DND-41 (cell line): ENCODE results near the gene SHTN1.

Experiments used
- ATAC-seq: fragments of 200-7000 bp; cut with Tn5 transposase; 3 replicates; pipeline ENCODE4 v1.9.1; 2021; ENCODE audit warnings: low read depth; ENCODE audit not compliant: insufficient read depth
- DNase-seq: peaks from one replicate; pipeline ENCODE4 v3.0.0-alpha.2; 2020
- H2AFZ ChIP-seq: 2 replicates; pipeline ENCODE4 v1.6.0; 2012; ENCODE audit warnings: low read depth, low read length
- H3K27ac ChIP-seq: 2 replicates; pipeline ENCODE4 v1.5.1; 2012; ENCODE audit warnings: low read length, inconsistent platforms
- H3K27me3 ChIP-seq: fragments of 200-600 bp; sonication (generic); 2 replicates; pipeline ENCODE4 v1.6.0; 2012; ENCODE audit warnings: low read length, mild to moderate bottlenecking, inconsistent platforms; ENCODE audit not compliant: insufficient read depth, poor library complexity
- H3K36me3 ChIP-seq: 2 replicates; pipeline ENCODE4 v1.5.1; 2012; ENCODE audit warnings: low read length, inconsistent platforms; ENCODE audit not compliant: insufficient read depth
- H3K4me1 ChIP-seq: 2 replicates; pipeline ENCODE4 v1.5.1; 2012; ENCODE audit warnings: mild to moderate bottlenecking, low read length; ENCODE audit not compliant: insufficient read depth
- H3K4me2 ChIP-seq: 2 replicates; pipeline ENCODE4 v1.6.0; 2012; ENCODE audit warnings: mild to moderate bottlenecking, moderate library complexity, low read length, inconsistent platforms; ENCODE audit not compliant: insufficient read depth
- H3K4me3 ChIP-seq, 2 experiments: fragments of 200-600 bp in 1 of 2; shearing (Covaris generic) in 1 of 2; 2 replicates each; pipeline ENCODE4 v1.5.1; 2012 to 2016; ENCODE audit warnings: inconsistent platforms in 2 of 2, low read length in 2 of 2, mild to moderate bottlenecking in 2 of 2, low read depth in 1 of 2, moderate library complexity in 1 of 2
- H3K79me2 ChIP-seq: 2 replicates; pipeline ENCODE4 v1.6.0; 2012; ENCODE audit warnings: low read length, inconsistent platforms; ENCODE audit not compliant: insufficient read depth
- H3K9ac ChIP-seq: 2 replicates; pipeline ENCODE4 v1.6.0; 2012; ENCODE audit warnings: low read depth, mild to moderate bottlenecking, inconsistent platforms, low read length, moderate library complexity
- H3K9me3 ChIP-seq: 2 replicates; pipeline ENCODE4 v1.5.1; 2012; ENCODE audit warnings: low read length, moderate library complexity, mild to moderate bottlenecking, inconsistent platforms; ENCODE audit not compliant: insufficient read depth, severe bottlenecking
- H4K20me1 ChIP-seq: 2 replicates; pipeline ENCODE4 v1.6.0; 2012; ENCODE audit warnings: low read length; ENCODE audit not compliant: insufficient read depth
- EZH2 ChIP-seq: IDR thresholded peaks from 3 replicates; pipeline ENCODE4 v1.6.1; 2012; ENCODE audit warnings: borderline replicate concordance, low read depth, mild to moderate bottlenecking, moderate library complexity, low read length, inconsistent platforms; ENCODE audit not compliant: severe bottlenecking
- TF ChIP-seq, protein P1 (sequence below): IDR thresholded peaks from 2 replicates; pipeline ENCODE4 v1.5.1; 2012; ENCODE audit warnings: borderline replicate concordance, low read length, moderate library complexity, mild to moderate bottlenecking; ENCODE audit not compliant: poor library complexity, severe bottlenecking; ENCODE audit errors: extremely low read depth

SHTN1 gene

DNA sequence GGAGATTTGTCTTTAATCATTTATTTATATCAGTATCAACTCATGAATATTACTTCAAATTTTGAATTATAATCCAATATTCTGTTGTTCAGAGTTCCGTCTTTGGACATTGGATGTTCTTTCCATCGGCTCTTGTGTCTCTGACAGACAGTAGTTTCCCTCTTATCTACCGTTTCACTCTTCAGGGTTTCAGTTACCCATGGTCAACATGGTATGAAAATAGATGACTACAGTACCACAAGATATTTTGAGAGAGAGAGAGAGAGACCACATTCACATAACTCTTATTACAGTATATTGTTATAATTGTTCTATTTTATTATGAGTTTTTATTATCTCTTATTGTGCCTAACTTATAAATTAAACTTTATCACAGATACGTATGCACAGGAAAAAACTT, 6.8 kb downstream of the SHTN1 start:
- H3K27ac ChIP-seq, result no peak overlapping the region
- no peaks in the 10 kb centered on the region for H3K79me2 ChIP-seq
- H3K9ac ChIP-seq, result no peak overlapping the region
- no peak for ATAC-seq
- H2AFZ ChIP-seq, result no peak overlapping the region
- H3K36me3 ChIP-seq, result no peaks in the 10 kb centered on the region
- no peaks in the 10 kb centered on the region for H3K4me1 ChIP-seq
- no peak overlapping the region for H3K4me3 ChIP-seq
- H3K9me3 ChIP-seq, result no peaks in the 10 kb centered on the region
- DNase-seq, result no peak
- TF ChIP-seq, protein P1, sequence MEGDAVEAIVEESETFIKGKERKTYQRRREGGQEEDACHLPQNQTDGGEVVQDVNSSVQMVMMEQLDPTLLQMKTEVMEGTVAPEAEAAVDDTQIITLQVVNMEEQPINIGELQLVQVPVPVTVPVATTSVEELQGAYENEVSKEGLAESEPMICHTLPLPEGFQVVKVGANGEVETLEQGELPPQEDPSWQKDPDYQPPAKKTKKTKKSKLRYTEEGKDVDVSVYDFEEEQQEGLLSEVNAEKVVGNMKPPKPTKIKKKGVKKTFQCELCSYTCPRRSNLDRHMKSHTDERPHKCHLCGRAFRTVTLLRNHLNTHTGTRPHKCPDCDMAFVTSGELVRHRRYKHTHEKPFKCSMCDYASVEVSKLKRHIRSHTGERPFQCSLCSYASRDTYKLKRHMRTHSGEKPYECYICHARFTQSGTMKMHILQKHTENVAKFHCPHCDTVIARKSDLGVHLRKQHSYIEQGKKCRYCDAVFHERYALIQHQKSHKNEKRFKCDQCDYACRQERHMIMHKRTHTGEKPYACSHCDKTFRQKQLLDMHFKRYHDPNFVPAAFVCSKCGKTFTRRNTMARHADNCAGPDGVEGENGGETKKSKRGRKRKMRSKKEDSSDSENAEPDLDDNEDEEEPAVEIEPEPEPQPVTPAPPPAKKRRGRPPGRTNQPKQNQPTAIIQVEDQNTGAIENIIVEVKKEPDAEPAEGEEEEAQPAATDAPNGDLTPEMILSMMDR, result no peak
- no peak for TF ChIP-seq EZH2
- no peaks in the 10 kb centered on the region for H4K20me1 ChIP-seq
- H3K27me3 ChIP-seq, result no peaks in the 10 kb centered on the region
- H3K4me2 ChIP-seq, result no peak overlapping the region

DNA sequence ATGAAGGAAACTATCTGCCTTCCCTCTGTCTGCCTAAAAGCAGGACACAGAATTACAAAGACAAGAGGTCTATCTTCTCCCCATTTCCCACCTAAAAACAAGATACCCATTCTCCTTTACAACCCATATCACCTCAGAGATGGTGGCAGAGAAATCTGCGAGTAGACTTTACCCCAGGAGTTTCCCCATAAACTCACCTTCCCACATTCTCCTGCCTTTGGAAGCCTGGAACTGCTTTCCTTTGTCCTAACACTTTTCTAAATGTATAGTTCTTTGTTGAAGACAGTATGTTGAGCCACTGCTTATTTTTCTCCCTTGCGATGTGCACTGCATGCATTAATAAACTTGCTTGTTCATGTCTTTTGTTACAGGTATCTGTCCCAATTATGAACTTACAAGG, 8.0 kb downstream of the SHTN1 start:
- Histone ChIP-seq H3K27me3 (no peaks in the 10 kb centered on the region), H3K36me3 (no peaks in the 10 kb centered on the region), H4K20me1 (no peaks in the 10 kb centered on the region), H3K9me3 (no peaks in the 10 kb centered on the region), H3K9ac (no peak overlapping the region), H2AFZ (no peak overlapping the region), H3K79me2 (no peaks in the 10 kb centered on the region), H3K27ac (no peak overlapping the region), H3K4me3 (no peak overlapping the region), H3K4me1 (no peaks in the 10 kb centered on the region), H3K4me2 (no peak overlapping the region)
- TF ChIP-seq EZH2, result no peak
- TF ChIP-seq, protein P1, result no peak
- no peak for DNase-seq
- ATAC-seq, result no peak

DNA sequence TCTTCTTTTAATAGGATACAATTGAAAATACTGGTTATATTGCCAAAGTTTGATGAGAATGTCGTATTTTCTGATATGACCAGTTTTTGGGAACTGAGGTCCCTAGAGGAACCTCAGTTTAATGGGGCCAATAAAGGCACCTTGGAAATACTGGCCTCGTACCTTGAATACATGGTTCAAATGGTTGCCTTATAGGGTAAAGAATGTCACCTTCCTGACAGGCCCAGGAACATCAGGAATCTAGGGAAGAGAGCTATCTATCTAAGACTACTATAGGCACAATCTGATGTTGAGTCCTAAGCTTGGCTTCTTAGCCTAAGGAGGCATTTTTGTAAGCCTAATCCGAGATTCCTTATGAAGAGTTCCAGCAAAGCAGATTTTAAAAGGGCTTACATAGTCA, 9.3 kb downstream of the SHTN1 start:
- Histone ChIP-seq H3K9ac (no peak overlapping the region), H2AFZ (no peak overlapping the region), H3K79me2 (no peaks in the 10 kb centered on the region), H4K20me1 (no peaks in the 10 kb centered on the region), H3K9me3 (no peaks in the 10 kb centered on the region), H3K4me1 (no peaks in the 10 kb centered on the region), H3K27me3 (no peaks in the 10 kb centered on the region), H3K4me3 (no peak overlapping the region), H3K36me3 (no peaks in the 10 kb centered on the region), H3K27ac (no peak overlapping the region), H3K4me2 (no peak overlapping the region)
- DNase-seq (no peak), ATAC-seq (no peak)
- TF ChIP-seq EZH2, result no peak
- TF ChIP-seq, protein P1, result no peak

DNA sequence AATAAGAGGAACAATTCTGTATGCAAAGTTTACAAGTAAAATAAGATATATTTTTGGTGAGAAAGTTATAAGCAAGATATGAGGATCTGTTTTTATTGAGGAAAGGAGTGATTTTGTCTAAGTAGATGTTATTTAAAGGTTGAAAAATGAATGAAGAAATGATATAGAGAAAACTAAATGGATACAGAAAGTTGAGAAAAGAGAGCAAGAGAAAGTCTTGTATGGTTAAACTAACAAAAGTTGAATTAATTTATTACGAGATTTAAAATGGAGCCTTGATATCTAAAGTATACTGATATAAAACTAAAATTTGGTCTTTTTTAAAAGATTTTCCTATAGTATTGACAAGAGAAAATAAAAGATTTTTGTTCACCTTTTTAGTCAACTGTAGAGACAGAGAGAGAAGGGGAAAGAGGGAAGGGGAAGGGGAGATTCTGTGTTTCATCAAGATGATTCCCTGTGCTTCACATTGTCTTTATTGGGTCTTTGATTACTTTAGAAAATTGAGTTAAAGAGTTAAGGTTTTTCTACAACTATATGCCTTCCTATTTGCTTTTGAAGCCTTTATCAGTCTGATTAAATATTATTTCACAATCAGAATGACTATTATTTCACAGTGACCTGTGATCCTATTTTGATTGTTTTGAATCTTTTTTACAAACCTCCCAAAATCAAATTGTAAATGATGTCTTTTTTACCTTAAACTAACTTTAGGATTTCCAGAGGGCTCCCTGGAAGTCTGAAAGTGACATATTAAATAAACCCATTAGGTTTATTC, 10.7 kb downstream of the SHTN1 start:
- TF ChIP-seq EZH2, result no peak
- TF ChIP-seq, protein P1, result no peak
- ATAC-seq (no peak), DNase-seq (no peak)
- Histone ChIP-seq H3K4me3 (no peak overlapping the region), H3K36me3 (no peaks in the 10 kb centered on the region), H3K9me3 (no peaks in the 10 kb centered on the region), H4K20me1 (no peaks in the 10 kb centered on the region), H3K4me1 (no peaks in the 10 kb centered on the region), H3K79me2 (no peaks in the 10 kb centered on the region), H2AFZ (no peak overlapping the region), H3K27ac (no peak overlapping the region), H3K9ac (no peak overlapping the region), H3K4me2 (no peak overlapping the region), H3K27me3 (no peaks in the 10 kb centered on the region)
